GM12874 (cell line): Measurements from ENCODE around the gene DDX47.

Experiments used
- TF ChIP-seq, protein P1 (sequence below): IDR thresholded peaks from 2 replicates; pipeline ENCODE4 v1.5.1; 2011; ENCODE audit warnings: low read depth, mild to moderate bottlenecking, control low read depth, low read length, moderate library complexity; ENCODE audit not compliant: insufficient read depth

DDX47 gene

DNA sequence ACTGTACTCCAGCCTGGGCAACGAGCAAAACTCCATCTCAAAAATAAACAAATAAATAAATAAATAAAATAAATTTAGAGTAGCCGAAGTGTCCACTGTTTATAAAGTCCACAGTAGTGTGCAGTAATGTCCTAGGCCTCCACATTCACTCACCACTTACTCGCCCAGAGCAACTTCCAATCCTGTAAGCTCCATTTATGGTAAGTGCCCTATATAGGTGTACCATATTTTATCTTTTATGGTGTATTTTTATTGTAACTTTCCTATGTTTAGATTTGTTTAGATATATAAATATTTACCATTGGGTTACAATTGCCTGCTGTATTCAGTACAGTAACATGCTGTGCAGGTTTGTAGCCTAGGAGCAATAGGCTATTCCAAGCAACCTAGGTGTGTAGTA, 40.3 kb downstream of the DDX47 start:
- TF ChIP-seq, protein P1, sequence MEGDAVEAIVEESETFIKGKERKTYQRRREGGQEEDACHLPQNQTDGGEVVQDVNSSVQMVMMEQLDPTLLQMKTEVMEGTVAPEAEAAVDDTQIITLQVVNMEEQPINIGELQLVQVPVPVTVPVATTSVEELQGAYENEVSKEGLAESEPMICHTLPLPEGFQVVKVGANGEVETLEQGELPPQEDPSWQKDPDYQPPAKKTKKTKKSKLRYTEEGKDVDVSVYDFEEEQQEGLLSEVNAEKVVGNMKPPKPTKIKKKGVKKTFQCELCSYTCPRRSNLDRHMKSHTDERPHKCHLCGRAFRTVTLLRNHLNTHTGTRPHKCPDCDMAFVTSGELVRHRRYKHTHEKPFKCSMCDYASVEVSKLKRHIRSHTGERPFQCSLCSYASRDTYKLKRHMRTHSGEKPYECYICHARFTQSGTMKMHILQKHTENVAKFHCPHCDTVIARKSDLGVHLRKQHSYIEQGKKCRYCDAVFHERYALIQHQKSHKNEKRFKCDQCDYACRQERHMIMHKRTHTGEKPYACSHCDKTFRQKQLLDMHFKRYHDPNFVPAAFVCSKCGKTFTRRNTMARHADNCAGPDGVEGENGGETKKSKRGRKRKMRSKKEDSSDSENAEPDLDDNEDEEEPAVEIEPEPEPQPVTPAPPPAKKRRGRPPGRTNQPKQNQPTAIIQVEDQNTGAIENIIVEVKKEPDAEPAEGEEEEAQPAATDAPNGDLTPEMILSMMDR: no peak

DNA sequence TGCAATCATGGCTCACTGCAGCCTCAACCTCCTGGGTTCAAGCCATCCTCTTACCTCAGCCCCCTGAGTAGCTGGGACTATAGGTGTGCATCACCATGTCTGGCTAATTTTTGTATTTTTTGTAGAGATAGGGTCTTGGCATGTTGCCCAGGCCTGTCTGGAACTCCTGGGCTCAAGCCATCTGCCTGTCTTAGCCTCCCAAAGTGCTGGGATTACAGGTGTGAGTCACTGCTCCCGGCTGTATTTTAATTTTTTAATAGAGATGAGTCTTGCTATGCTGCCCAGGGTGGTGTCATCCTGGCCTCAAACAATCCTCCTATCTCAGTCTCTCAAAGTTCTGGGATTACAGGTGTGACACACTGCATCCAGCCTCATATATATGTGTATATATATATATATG, 46.5 kb downstream of the DDX47 start:
- TF ChIP-seq, protein P1: no peak

DNA sequence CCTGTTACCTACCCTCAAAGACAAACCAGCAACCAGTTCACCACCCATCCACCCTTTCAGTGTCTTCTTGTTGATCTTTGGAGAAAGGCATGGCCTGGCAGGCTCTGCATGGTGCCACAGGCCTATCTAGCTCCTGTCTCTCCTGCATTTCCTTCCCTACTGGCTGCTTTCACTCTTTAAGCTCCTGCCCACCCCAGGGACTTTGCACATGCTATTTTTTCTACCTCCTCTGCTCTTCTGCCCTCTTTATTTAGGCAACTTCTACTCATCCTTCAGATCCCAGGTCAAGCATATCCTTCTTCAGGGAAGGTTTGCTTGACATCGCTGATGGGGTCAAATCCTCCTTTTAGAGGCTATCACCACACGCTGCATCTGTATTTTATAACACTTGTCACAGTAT, 51.1 kb downstream of the DDX47 start:
- TF ChIP-seq, protein P1: no peak

DNA sequence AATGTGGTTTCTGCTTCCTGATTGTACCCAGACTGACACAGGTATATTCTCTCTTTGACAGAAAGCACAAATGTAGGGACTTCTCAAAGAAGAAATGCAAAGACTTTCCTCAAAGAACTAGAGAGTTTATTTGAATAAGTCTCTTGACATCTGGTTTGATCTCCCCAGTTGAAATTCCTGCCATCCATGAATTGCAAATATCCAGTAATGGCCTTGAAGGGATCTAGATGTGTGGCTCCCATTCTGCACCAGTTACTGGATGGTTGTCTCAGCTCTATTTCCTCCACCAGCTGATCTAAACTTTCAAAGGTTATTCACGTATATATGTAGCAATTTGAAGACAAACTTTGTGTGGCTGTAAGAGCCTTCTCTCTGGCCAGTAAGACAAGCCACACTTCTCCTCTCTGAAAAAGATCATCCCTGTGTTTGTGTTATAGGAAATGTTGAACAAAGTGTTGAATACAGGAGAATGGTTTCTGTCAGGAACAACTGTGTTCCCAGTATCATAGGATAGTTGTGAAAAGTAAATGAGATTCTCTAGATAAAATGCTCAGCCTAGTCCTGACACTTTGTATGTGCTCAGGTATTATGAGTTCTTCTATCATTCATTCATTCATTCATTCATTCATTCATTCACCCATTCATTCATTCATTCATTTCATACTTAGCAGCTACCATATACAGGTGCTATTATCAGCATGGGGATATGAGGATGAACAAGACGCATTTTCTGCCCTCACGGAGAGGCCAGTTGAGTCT, 55.5 kb downstream of the DDX47 start:
- TF ChIP-seq, protein P1: no peak

DNA sequence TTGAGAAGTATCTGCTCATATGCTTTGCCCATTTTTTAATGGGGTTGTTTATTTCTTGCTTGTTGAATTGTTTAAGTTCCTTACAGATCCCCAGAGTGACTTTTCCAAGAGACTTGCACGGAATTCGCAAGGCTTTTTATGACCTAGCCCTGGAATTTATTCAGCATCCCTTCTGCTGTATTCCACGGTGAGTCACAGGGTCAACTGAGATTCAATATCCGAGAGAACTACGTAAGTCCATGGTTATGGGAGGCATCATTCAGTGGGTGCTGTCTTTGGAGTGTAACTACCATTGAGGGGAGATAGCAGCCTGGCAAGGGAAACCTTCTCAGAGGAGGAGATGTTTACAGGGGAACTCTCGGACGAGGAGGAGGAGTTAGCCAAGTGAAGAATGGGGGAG, 57.3 kb downstream of the DDX47 start:
- TF ChIP-seq, protein P1: no peak

DNA sequence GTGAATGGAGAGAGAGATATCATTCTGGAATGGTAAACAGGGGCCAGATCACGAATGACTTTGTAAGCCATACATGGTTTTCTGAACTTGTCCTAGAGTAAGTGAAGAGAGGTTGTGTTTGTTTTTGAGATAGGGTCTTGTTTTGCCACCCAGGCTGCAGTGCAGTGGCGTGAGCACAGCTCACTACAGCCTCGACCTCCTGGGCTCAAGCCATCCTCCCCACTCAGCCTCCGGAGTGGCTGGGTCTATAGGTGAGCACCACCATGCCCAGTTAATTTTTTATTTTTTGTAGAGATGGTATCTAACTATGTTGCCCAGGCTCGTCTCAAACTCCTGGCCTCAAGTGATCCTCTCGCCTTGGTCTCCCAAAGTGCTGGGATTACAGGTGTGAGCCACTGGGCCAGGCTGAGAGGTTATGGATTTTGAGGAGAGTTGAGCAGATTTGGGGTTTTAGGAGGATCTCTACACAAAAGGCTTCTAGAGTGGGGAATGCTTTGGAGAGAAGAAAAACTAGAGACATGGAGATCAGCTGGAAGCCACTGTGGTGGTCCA, 58.5 kb downstream of the DDX47 start:
- TF ChIP-seq, protein P1: no peak

DNA sequence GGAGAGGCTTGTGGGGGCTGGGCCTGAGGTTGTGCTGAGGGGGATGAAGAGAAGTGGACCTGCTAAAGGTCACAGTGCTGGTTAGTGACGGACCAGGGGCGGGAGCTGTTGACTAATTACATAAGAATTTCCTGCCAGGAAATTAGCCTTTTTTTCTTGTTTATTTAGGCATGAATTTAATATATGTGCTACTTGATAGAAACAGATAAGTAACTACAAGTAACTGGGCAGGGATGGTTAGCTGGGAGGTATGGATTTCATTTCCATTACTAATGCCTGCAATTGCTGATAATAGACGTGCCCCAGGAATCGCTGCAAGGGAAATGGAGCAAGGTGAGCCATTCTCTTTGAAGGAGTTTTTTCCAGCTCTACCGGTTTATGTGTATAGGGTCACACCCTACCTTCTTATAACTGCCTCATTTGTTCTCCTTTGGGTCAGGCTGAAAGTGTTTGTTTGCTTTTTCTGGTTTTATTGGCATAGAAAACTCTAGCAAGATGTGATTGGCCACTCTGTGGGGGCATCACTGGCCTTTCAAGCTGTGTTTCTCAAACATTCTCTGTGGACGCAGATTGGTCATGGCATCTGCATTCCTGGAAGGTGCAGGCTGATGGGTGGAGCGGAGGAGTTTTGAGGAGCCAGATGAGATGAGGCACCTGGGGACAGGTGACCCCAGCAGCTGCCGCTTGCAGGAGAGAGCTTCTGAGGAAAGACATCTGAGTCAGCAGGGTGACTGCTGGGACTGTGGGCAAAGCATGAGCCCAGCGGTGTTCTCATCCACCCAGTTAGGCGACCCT, 59.2 kb downstream of the DDX47 start:
- TF ChIP-seq, protein P1: no peak
